Measurements from ENCODE around the gene OR52J3.
"Not testable (repeated sequence)": the region's sequence is repeated elsewhere in the genome, so short reads cannot be mapped to it uniquely, and the experiment has no call there.

GRCh38 chr11:5058679-5059078 lies 12.4 kb downstream of the OR52J3 start:
- not testable (repeated sequence) for TF ChIP-seq EP300 (IDR thresholded peaks at IDR 0.05); POLR2A (IDR thresholded peaks at IDR 0.05; ENCODE audit: low read depth); CTCF (IDR thresholded peaks at IDR 0.05)

Measured in esophagus muscularis mucosa (tissue), 4 donors.